HG03469 (cell line): ENCODE measurements around the gene SZT2.
"Not testable (repeated sequence)": the region's sequence is repeated elsewhere in the genome, so short reads cannot be mapped to it uniquely, and the experiment has no call there.

ENCODE experiments used
- ATAC-seq: cut with Tn5 transposase; IDR thresholded peaks from one replicate; pipeline ENCODE4 v1.9.1; 2021; ENCODE audit warnings: mild to moderate bottlenecking, moderate library complexity, moderate number of reproducible peaks; ENCODE audit not compliant: unreplicated experiment

The SZT2 gene

DNA sequence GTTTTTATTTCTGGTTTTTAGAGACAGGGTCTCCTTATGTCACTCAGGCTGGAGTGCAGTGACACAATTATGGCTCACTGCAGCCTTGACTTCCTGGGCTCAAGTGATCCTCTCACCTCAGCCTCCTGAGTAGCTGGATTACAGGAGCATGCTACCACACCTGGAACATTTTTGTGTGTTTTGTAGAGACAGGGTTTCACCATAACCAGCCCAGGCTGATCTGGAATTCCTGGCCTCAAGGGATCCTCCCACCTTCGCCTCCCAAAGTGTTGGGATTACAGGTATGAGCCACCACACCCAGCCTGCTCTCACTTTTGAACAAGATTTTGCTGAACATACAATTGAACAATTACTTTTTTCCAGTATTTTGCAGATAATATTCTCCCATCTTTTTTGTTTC is 88.0 kb downstream of the SZT2 start:
- ATAC-seq, result no peak

DNA sequence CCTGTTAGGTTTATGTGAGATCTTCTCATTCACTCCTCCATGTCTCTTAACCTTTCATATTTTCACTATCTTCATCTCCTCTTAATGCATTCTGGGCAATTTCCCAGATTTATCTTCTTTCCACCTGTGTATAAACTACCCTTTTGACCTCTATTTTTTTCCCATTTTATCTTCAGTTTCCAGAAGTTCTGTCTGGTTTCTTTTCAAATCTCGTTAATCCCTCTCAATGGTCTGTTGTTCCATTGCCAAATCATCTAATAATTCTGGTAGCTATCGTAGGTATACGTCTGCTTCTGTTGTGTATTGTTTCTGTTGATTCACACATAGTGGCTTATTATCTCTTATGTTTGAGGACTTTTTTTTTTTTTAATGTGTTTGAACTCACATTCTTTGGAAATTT is 89.7 kb downstream of the SZT2 start:
- no peak for ATAC-seq

DNA sequence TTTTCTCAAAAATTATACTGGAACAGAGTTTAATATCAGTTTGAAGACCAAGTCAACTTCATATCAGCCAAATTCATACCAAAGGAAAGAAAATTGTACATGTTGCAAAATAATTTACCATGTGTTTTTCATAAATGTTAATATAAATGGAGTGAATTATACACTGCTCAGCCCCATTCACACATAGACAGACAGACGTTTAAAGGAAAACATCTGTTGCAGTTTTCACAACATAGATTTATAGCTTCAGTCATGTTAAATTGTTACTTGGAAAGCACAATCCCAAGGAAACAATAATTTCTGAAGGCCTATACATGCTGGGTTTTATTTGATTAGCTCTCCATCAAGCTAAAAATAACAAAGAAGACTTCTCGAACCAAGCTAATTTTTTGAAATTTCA is 91.8 kb downstream of the SZT2 start:
- no peak for ATAC-seq

DNA sequence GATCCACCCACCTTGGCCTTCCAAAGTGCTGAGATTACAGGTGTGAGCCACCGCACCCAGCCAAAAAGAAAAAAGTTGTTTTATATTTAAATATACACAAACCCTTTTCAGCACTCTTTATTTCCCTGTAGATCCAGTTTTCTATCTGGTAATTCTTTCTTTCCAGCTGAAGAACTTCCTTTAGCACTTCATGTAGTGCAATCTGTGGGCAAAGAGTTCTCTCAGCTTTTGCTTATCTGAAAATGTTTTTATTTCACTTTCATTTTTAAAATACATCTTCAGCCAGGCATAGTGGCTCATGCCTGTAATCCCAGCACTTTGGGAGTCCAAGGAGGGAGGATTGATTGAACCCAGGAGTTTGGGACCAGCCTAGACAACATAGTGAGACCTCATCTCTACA is 92.5 kb downstream of the SZT2 start:
- ATAC-seq, result no peak

DNA sequence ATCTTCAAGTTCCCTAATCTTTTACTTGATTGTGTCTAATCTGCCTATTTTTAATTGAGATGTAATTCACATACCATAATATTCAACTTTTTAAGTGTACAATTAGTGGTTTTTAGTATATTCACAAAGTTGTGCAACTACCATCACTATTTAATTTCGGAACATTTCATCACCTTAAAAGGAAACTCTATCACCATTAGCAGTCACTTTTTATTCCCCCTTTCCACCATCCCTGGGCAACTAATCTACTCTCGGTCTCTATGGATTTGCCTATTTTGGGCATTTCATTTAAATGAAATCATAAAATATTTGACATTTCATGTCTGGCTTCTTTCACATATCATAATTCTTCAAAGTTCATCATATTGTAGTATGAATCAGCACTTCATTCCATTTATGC is 94.7 kb downstream of the SZT2 start:
- no peak for ATAC-seq

DNA sequence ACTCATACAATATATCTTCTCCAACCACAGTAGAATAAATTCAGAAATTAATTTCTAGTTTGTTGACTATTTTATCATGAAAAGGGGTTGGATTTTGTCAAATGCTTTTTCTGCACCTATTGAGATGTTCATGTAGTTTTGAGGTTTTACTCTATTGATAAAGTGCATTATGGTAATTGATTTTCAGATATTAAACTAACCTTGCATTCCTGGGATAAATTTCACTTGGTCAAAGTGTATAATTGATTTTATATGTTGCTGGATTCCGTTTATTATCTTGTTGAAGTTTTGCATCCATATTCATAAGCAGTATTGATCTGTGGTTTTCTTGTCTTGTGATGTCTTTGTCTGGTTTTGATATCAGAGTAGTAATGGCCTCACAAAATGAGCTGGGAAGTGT is 98.5 kb downstream of the SZT2 start:
- no peak for ATAC-seq

GRCh38 chr1:43491061-43491460 is 101.4 kb downstream of the SZT2 start:
- ATAC-seq, result no peak

DNA sequence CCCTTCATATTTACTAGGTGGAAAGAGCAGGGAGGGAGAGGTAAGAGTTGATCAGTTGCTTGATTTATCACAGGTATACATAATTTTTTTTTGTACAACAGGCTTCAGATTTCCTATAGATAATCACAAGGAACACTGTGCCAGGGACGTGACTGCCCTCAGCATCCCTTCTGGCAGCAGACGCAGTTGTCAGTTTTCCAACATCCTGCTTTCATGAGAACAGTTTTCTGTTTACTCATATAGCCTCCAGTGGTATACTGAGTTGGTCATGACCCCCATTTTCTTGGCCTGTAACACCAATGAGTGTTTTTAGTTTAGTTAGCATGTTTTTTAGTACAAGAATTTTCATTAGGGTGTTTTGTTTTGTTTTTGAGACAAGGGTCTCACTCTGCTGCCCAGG is 103.1 kb downstream of the SZT2 start:
- no peak for ATAC-seq

DNA sequence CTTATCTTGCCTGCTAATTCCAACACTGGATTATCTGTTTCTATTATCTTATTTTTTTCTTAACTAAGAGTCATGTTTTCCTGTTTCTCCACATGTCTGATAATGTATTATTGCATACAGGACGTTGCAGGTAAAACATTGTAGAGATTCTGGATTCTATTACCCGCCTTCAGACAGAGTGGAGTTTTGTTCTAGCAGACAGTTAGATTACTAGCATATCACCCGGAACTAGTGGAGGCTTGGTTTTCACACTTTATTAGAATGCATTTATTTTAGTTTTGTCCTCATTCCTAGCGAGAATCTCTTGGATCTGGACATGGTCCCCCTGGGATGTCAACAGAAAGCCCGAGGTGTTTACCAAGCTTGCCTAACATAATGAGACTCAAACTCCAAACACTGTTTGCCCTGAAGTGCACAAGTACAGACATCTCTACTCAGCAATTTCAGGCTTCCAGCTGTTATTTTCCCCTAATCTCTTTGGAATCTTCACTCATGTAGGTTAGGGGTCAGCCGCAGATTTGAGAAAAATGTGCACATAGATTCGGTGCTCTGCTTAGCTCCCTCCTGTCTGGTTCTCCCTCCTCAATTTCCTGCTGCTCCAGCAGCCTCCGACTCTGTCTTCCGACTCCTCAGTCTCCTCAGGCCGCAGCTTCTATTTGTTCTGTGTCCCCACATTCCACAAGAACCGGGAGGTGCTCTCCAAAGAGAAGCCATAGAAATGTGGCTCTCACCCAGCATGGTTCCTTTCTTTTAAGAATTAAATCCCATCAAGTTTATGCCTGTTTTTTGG is 104.2 kb downstream of the SZT2 start:
- no peak for ATAC-seq

DNA sequence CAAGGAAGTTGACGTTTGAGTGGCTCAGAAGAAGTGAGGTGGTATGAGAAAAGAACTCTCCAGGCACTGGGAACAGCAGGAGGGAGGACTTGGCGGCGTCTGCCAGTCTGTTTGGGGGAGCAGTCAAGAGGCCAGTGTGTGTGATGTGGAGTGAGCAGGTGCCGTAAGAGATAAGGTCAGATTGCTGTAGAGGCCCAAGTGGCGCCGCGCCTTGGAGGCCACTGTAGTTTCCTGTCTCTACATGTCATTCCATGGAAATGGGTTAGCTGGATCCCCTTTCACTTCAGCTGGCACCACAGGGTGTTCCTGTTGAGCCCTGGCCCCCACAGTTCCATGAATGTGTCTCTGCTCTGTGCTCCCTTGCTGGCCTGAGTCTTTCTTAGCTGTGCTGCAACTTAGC is 105.5 kb downstream of the SZT2 start:
- ATAC-seq, result no peak

DNA sequence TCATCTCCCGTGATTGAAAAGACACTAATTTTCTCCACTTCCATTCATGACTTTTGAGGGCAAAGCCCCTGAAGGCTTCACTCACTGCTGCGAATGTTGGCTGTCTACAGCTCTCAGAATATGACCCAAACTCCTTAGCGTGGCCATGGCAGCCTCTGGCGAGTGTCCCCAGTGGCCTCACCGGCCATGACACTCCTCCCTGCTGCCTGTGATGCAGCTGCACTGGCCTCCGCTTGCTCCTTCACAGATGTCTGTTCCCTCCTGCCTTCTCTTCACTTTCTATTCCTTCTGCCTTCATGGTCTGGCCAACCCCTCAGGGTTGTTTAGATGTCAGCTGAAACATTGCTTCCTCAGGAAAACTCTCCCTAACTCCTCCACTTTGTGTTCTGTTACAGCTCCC is 110.2 kb downstream of the SZT2 start:
- ATAC-seq, result no peak

DNA sequence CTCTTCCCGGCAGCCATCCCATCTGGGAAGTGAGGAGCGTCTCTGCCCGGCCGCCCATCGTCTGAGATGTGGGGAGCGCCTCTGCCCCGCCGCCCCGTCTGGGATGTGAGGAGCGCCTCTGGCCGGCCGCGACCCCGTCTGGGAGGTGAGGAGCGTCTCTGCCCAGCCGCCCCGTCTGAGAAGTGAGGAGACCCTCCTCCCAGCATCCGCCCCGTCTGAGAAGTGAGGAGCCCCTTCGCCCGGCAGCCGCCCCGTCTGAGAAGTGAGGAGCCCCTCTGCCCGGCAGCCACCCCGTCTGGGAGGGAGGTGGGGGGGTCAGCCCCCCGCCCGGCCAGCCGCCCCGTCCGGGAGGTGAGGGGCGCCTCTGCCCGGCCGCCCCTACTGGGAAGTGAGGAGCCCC is 112.1 kb downstream of the SZT2 start:
- ATAC-seq, result not testable (repeated sequence)

- ATAC-seq, result no peak
Measured at GRCh38 chr1:43503534-43503933, 113.8 kb downstream of the SZT2 start.
